ENCODE data around the gene FXYD2. TPM values are rescaled to one million over a fixed set of nuclear protein-coding genes. Genes with fewer than 3 reads are reported as not detected.

Gene FXYD2
- total and polyA plus RNA-seq, 9 of the 15 experiments (the other 6 are each of a cell fraction or from before 2014, with no cell fraction given), result not detected

GRCh38 chr11:117841551-117842031, 17.0 kb upstream of the FXYD2 start (continued):
- TF ChIP-seq CEBPZ (IDR thresholded peaks at IDR 0.05; ENCODE audit: borderline replicate concordance, low read depth, low read length) (no peak), KLF16 (IDR thresholded peaks at IDR 0.05) (no peak), ZNF512 (tag; IDR thresholded peaks at IDR 0.05) (no peak), CHD4 (IDR thresholded peaks at IDR 0.05; ENCODE audit: insufficient read depth, insufficient replicate concordance, low read depth, low read length, poor library complexity, severe bottlenecking) (no peak), TAF15 (IDR thresholded peaks at IDR 0.05; ENCODE audit: low read depth, low read length) (no peak), ARID3A (IDR thresholded peaks at IDR 0.05; ENCODE audit: borderline replicate concordance, low read depth, low read length) (no peak), VEZF1 (CRISPR knock-in tag; IDR thresholded peaks at IDR 0.05) (no peak), POLR2AphosphoS2 (IDR thresholded peaks at IDR 0.05; ENCODE audit: low read length) (no peak)
